HG02759 (cell line): ENCODE results near the gene TBC1D22A.

Source experiments
- ATAC-seq: cut with Tn5 transposase; IDR thresholded peaks from one replicate; pipeline ENCODE4 v1.9.1; 2021; ENCODE audit warnings: mild to moderate bottlenecking, moderate library complexity; ENCODE audit not compliant: unreplicated experiment

TBC1D22A gene

GRCh38 chr22:47020166-47020565 lies 257.7 kb downstream of the TBC1D22A start:
- ATAC-seq: no peak

GRCh38 chr22:47021371-47022074 lies 259.1 kb downstream of the TBC1D22A start:
- ATAC-seq: no peak

GRCh38 chr22:47022075-47022473 lies 259.6 kb downstream of the TBC1D22A start:
- no peak for ATAC-seq

GRCh38 chr22:47022475-47022874 lies 260.0 kb downstream of the TBC1D22A start:
- no peak for ATAC-seq

GRCh38 chr22:47023871-47024270 lies 261.4 kb downstream of the TBC1D22A start:
- no peak for ATAC-seq

- ATAC-seq: no peak
These were observed 265.3 kb downstream of the TBC1D22A start for GRCh38 chr22:47027766-47028165.

GRCh38 chr22:47029244-47030074 lies 267.0 kb downstream of the TBC1D22A start:
- ATAC-seq: no peak

- ATAC-seq: no peak
These were observed 267.8 kb downstream of the TBC1D22A start for GRCh38 chr22:47030143-47030661.

GRCh38 chr22:47030881-47031627 lies 268.6 kb downstream of the TBC1D22A start:
- ATAC-seq: no peak

- ATAC-seq: no peak
These were observed 269.1 kb downstream of the TBC1D22A start for GRCh38 chr22:47031628-47031915.

GRCh38 chr22:47032091-47032943 lies 269.9 kb downstream of the TBC1D22A start:
- no peak for ATAC-seq

- ATAC-seq: no peak
These were observed 270.7 kb downstream of the TBC1D22A start for GRCh38 chr22:47032956-47033647.

GRCh38 chr22:47033648-47034000 lies 271.2 kb downstream of the TBC1D22A start:
- no peak for ATAC-seq

GRCh38 chr22:47034076-47034808 lies 271.8 kb downstream of the TBC1D22A start:
- no peak for ATAC-seq

- ATAC-seq: no peak
These were observed 272.5 kb downstream of the TBC1D22A start for GRCh38 chr22:47034905-47035419.

- ATAC-seq: no peak
These were observed 273.0 kb downstream of the TBC1D22A start for GRCh38 chr22:47035425-47035881.

- ATAC-seq: no peak
These were observed 273.9 kb downstream of the TBC1D22A start for GRCh38 chr22:47036352-47036751.

GRCh38 chr22:47036936-47037485 lies 274.6 kb downstream of the TBC1D22A start:
- no peak for ATAC-seq
